ENCODE results near the gene ANP32E.

ANP32E gene

GRCh38 chr1:150268705-150269403 is 32.9 kb upstream of the ANP32E start, which contains the start of gene APH1A (continued):
- TF ChIP-seq ZSCAN4 (tag by site-specific recombination; IDR thresholded peaks at IDR 0.05) (0 out of 2 replicates have a peak, but pooled peaks have one; percentile 22), ZNF354C (tag by site-specific recombination; IDR thresholded peaks at IDR 0.05; ENCODE audit: borderline replicate concordance, low read depth) (no peak), KLF1 (tag by site-specific recombination; IDR thresholded peaks at IDR 0.05) (peak; percentile 52; the same call in 1 of the 2 replicates), ZNF280C (tag by site-specific recombination; IDR thresholded peaks at IDR 0.05) (no peak), ZNF2 (tag by site-specific recombination; IDR thresholded peaks at IDR 0.05) (no peak), ZFP69B (tag by site-specific recombination; IDR thresholded peaks at IDR 0.05) (peak; percentile 60; the same call in 1 of the 2 replicates), ZNF202 (tag by site-specific recombination; IDR thresholded peaks at IDR 0.05; ENCODE audit: borderline replicate concordance) (no peak), AEBP2 (tag by site-specific recombination; IDR thresholded peaks at IDR 0.05; ENCODE audit: borderline replicate concordance) (no peak), ZNF707 (tag by site-specific recombination; IDR thresholded peaks at IDR 0.05) (no peak), ZBTB1 (tag by site-specific recombination; IDR thresholded peaks at IDR 0.05) (no peak), ZNF23 (tag by site-specific recombination; IDR thresholded peaks at IDR 0.05; ENCODE audit: borderline replicate concordance) (no peak), ZBTB44 (tag by site-specific recombination; IDR thresholded peaks at IDR 0.05) (0 out of 2 replicates have a peak, but pooled peaks have one; percentile 11), ZNF324 (tag by site-specific recombination; IDR thresholded peaks at IDR 0.05) (no peak; the same call in 1 of the 2 replicates), GLI2 (tag by site-specific recombination; IDR thresholded peaks at IDR 0.05; ENCODE audit: borderline replicate concordance, low read depth) (no peak), ZNF792 (tag by site-specific recombination; IDR thresholded peaks at IDR 0.05) (no peak), ZXDB (tag by site-specific recombination; IDR thresholded peaks at IDR 0.05) (peak; percentile 90), ZNF785 (tag by site-specific recombination; IDR thresholded peaks at IDR 0.05) (no peak), ZNF555 (tag by site-specific recombination; conservative IDR thresholded peaks at IDR 0.05) (no peak), ZNF692 (tag by site-specific recombination; IDR thresholded peaks at IDR 0.05) (peak; percentile 37; the same call in 1 of the 2 replicates), ZNF157 (tag by site-specific recombination; IDR thresholded peaks at IDR 0.05) (no peak), ZNF629 (tag by site-specific recombination; IDR thresholded peaks at IDR 0.05) (peak; percentile 69), ZBTB17 (tag by site-specific recombination; IDR thresholded peaks at IDR 0.05) (peak; percentile 84), RBAK (tag by site-specific recombination; IDR thresholded peaks at IDR 0.05) (no peak), ZNF621 (tag by site-specific recombination; IDR thresholded peaks at IDR 0.05) (no peak), SP2 (tag by site-specific recombination; IDR thresholded peaks at IDR 0.05) (peak; percentile 91), ZNF138 (tag by site-specific recombination; IDR thresholded peaks at IDR 0.05; ENCODE audit: borderline replicate concordance) (no peak), SCRT2 (tag by site-specific recombination; IDR thresholded peaks at IDR 0.05) (no peak), HIC1 (tag by site-specific recombination; IDR thresholded peaks at IDR 0.05) (no peak)

Measured in HEK293 (cell line).